A204.1 (cell line): Measurements from ENCODE around the gene ITPA.

Experiments used
- FAIRE-seq: peaks from 2 replicates; lab custom pipeline; 2012; peaks lifted over from hg19 to GRCh38; lab: Jason Lieb, UNC

ITPA gene

GRCh38 chr20:3209257-3209945 is at the start of gene ITPA:
Gene ITPA (plus strand): TSS chr20:3209498. CDS start chr20:3209552, 54 bp downstream.
- no peak for FAIRE-seq

GRCh38 chr20:3160418-3160817 is 48.9 kb upstream of the ITPA start:
- FAIRE-seq, result no peak

GRCh38 chr20:3161316-3162079 is 47.8 kb upstream of the ITPA start:
- FAIRE-seq, result no peak

GRCh38 chr20:3162080-3162611 is 47.2 kb upstream of the ITPA start:
- no peak for FAIRE-seq

GRCh38 chr20:3163099-3164042 is 45.9 kb upstream of the ITPA start:
- no peak for FAIRE-seq

- no peak for FAIRE-seq
These were observed 45.1 kb upstream of the ITPA start for GRCh38 chr20:3164043-3164762.

GRCh38 chr20:3164763-3165410 is 44.4 kb upstream of the ITPA start:
- FAIRE-seq, result no peak

GRCh38 chr20:3165473-3166337 is 43.6 kb upstream of the ITPA start:
- no peak for FAIRE-seq

- no peak for FAIRE-seq
These were observed 42.9 kb upstream of the ITPA start for GRCh38 chr20:3166338-3166912.

GRCh38 chr20:3166913-3167342 is 42.4 kb upstream of the ITPA start:
- FAIRE-seq, result no peak

GRCh38 chr20:3167738-3168078 is 41.6 kb upstream of the ITPA start:
- no peak for FAIRE-seq

GRCh38 chr20:3168079-3168828 is 41.0 kb upstream of the ITPA start:
- no peak for FAIRE-seq

GRCh38 chr20:3168829-3169590 is 40.3 kb upstream of the ITPA start:
- FAIRE-seq, result no peak

- FAIRE-seq, result no peak
These were observed 37.7 kb upstream of the ITPA start for GRCh38 chr20:3171391-3172125.

GRCh38 chr20:3172126-3172932 is 37.0 kb upstream of the ITPA start:
- FAIRE-seq, result no peak

- no peak for FAIRE-seq
These were observed 36.2 kb upstream of the ITPA start, which contains the start of gene LZTS3 for GRCh38 chr20:3172933-3173609. Gene LZTS3 (minus strand): TSS chr20:3173549. CDS start chr20:3167163, 6,386 bp downstream.
